DND-41 (cell line): ENCODE measurements around the gene TP53AIP1.
A peak's percentile ranks its signal among the peaks of the same experiment; 100 is the strongest.

Experiments
- ATAC-seq: fragments of 200-7000 bp; cut with Tn5 transposase; 3 replicates; pipeline ENCODE4 v1.9.1; 2021; ENCODE audit warnings: low read depth; ENCODE audit not compliant: insufficient read depth
- DNase-seq: peaks from one replicate; pipeline ENCODE4 v3.0.0-alpha.2; 2020
- H2AFZ ChIP-seq: 2 replicates; pipeline ENCODE4 v1.6.0; 2012; ENCODE audit warnings: low read depth, low read length
- H3K27ac ChIP-seq: 2 replicates; pipeline ENCODE4 v1.5.1; 2012; ENCODE audit warnings: low read length, inconsistent platforms
- H3K27me3 ChIP-seq: fragments of 200-600 bp; sonication (generic); 2 replicates; pipeline ENCODE4 v1.6.0; 2012; ENCODE audit warnings: low read length, mild to moderate bottlenecking, inconsistent platforms; ENCODE audit not compliant: insufficient read depth, poor library complexity
- H3K36me3 ChIP-seq: 2 replicates; pipeline ENCODE4 v1.5.1; 2012; ENCODE audit warnings: low read length, inconsistent platforms; ENCODE audit not compliant: insufficient read depth
- H3K4me1 ChIP-seq: 2 replicates; pipeline ENCODE4 v1.5.1; 2012; ENCODE audit warnings: mild to moderate bottlenecking, low read length; ENCODE audit not compliant: insufficient read depth
- H3K4me2 ChIP-seq: 2 replicates; pipeline ENCODE4 v1.6.0; 2012; ENCODE audit warnings: mild to moderate bottlenecking, moderate library complexity, low read length, inconsistent platforms; ENCODE audit not compliant: insufficient read depth
- H3K4me3 ChIP-seq, 2 experiments: fragments of 200-600 bp in 1 of 2; shearing (Covaris generic) in 1 of 2; 2 replicates each; pipeline ENCODE4 v1.5.1; 2012 to 2016; ENCODE audit warnings: inconsistent platforms in 2 of 2, low read length in 2 of 2, mild to moderate bottlenecking in 2 of 2, low read depth in 1 of 2, moderate library complexity in 1 of 2
- H3K79me2 ChIP-seq: 2 replicates; pipeline ENCODE4 v1.6.0; 2012; ENCODE audit warnings: low read length, inconsistent platforms; ENCODE audit not compliant: insufficient read depth
- H3K9ac ChIP-seq: 2 replicates; pipeline ENCODE4 v1.6.0; 2012; ENCODE audit warnings: low read depth, mild to moderate bottlenecking, inconsistent platforms, low read length, moderate library complexity
- H3K9me3 ChIP-seq: 2 replicates; pipeline ENCODE4 v1.5.1; 2012; ENCODE audit warnings: low read length, moderate library complexity, mild to moderate bottlenecking, inconsistent platforms; ENCODE audit not compliant: insufficient read depth, severe bottlenecking
- H4K20me1 ChIP-seq: 2 replicates; pipeline ENCODE4 v1.6.0; 2012; ENCODE audit warnings: low read length; ENCODE audit not compliant: insufficient read depth
- EZH2 ChIP-seq: IDR thresholded peaks from 3 replicates; pipeline ENCODE4 v1.6.1; 2012; ENCODE audit warnings: borderline replicate concordance, low read depth, mild to moderate bottlenecking, moderate library complexity, low read length, inconsistent platforms; ENCODE audit not compliant: severe bottlenecking
- TF ChIP-seq, protein P1 (sequence below): IDR thresholded peaks from 2 replicates; pipeline ENCODE4 v1.5.1; 2012; ENCODE audit warnings: borderline replicate concordance, low read length, moderate library complexity, mild to moderate bottlenecking; ENCODE audit not compliant: poor library complexity, severe bottlenecking; ENCODE audit errors: extremely low read depth

TP53AIP1 gene

DNA sequence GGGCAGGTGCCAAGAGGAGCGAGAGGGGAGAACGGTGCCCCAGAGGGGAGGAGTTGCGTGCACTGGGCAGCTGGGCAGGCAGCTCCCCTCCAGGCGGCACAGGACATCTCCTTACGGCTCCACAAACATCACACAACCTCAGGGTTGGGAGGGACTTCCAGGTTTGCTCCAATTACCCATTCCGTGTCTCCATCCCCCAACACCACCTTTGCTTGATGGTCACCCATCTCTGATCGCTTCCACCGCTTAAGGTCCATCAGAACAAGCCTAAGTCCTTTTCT lies 14.5 kb upstream of the TP53AIP1 start:
- DNase-seq (no peak), ATAC-seq (no peak)
- TF ChIP-seq, protein P1, sequence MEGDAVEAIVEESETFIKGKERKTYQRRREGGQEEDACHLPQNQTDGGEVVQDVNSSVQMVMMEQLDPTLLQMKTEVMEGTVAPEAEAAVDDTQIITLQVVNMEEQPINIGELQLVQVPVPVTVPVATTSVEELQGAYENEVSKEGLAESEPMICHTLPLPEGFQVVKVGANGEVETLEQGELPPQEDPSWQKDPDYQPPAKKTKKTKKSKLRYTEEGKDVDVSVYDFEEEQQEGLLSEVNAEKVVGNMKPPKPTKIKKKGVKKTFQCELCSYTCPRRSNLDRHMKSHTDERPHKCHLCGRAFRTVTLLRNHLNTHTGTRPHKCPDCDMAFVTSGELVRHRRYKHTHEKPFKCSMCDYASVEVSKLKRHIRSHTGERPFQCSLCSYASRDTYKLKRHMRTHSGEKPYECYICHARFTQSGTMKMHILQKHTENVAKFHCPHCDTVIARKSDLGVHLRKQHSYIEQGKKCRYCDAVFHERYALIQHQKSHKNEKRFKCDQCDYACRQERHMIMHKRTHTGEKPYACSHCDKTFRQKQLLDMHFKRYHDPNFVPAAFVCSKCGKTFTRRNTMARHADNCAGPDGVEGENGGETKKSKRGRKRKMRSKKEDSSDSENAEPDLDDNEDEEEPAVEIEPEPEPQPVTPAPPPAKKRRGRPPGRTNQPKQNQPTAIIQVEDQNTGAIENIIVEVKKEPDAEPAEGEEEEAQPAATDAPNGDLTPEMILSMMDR: no peak
- no peak for TF ChIP-seq EZH2
- Histone ChIP-seq H3K4me1 (no peaks in the 10 kb centered on the region), H3K36me3 (no peaks in the 10 kb centered on the region), H3K27me3 (no peaks in the 10 kb centered on the region), H3K9ac (no peak overlapping the region), H3K4me2 (no peak overlapping the region), H4K20me1 (no peaks in the 10 kb centered on the region), H3K27ac (no peak overlapping the region), H3K79me2 (no peaks in the 10 kb centered on the region), H3K4me3 (no peak overlapping the region), H2AFZ (no peak overlapping the region), H3K9me3 (no peaks in the 10 kb centered on the region)

DNA sequence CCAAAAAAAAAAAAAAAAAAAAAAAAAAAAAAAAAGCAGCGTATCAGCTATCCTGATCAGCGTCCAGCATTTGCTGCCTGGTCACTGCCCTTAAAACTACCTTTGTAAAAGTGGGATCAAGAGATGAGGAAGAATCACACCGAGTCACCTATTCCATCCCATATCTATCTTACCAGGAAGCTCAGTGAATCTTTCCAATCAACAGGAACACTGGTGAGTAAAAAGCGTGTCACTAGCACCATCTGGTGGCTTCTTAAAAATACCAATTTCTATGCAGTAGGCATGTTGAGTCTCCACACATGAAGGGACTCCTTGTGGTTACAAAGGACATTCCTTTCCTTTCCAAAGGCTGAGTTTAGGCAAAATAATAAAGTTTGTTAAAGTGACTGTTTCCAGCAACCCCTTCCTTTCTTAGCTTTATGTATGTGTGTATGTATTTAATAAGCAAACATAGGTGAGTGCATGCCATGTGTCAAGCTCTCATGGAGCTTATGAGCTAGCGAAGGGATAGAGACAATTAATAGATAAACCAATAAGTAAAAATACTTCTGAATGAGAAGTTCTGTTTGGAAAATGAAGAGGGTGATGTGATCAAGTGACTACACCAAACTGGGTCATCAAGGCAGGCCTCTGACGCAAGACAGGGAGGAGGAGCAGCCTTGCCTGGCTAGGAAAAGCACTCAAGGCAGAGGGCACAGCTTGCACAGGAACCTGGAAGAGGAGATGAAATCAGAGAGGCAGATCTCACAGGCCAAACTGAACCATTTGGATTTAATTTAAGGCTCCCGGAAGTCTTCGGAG lies 13.9 kb upstream of the TP53AIP1 start:
- Histone ChIP-seq H2AFZ (no peak overlapping the region), H3K9ac (no peak overlapping the region), H3K27me3 (no peaks in the 10 kb centered on the region), H4K20me1 (no peaks in the 10 kb centered on the region), H3K79me2 (no peaks in the 10 kb centered on the region), H3K4me2 (no peak overlapping the region), H3K9me3 (no peaks in the 10 kb centered on the region), H3K4me1 (no peaks in the 10 kb centered on the region), H3K27ac (no peak overlapping the region), H3K36me3 (no peaks in the 10 kb centered on the region), H3K4me3 (no peak overlapping the region)
- TF ChIP-seq, protein P1: peak; percentile 85
- TF ChIP-seq EZH2: no peak
- peak; percentile 87 for ATAC-seq
- peak; percentile 42 for DNase-seq

DNA sequence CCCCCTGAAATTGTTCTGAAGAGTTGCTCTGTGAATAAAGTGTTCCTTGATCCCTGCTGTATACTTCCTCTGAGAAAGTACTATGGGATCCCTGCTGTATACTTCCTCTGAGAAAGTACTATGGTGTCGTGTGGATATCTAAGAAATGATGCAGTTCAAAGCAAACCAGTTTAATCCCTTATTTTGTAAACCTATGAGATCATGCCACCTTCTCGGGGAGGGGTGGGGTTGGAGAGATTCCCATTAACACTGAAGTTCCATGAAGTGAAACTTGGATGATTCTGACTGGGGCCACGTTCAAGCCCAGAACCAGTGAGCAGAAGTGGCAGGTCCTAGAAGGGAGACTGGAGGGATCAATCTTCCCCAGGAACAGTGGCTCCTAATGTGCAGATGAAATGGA lies 13.0 kb upstream of the TP53AIP1 start:
- Histone ChIP-seq H3K36me3 (no peaks in the 10 kb centered on the region), H3K9me3 (no peaks in the 10 kb centered on the region), H3K4me3 (no peak overlapping the region), H3K9ac (no peak overlapping the region), H2AFZ (no peak overlapping the region), H3K27me3 (no peaks in the 10 kb centered on the region), H3K4me1 (no peaks in the 10 kb centered on the region), H3K79me2 (no peaks in the 10 kb centered on the region), H3K27ac (no peak overlapping the region), H3K4me2 (no peak overlapping the region), H4K20me1 (no peaks in the 10 kb centered on the region)
- DNase-seq: no peak
- no peak for ATAC-seq
- no peak for TF ChIP-seq EZH2
- TF ChIP-seq, protein P1: no peak
